GM21423 (cell line): ENCODE data around the gene SRSF2.

Experiments
- ATAC-seq: cut with Tn5 transposase; IDR thresholded peaks from one replicate; pipeline ENCODE4 v1.9.1; 2021; ENCODE audit warnings: mild to moderate bottlenecking, moderate library complexity; ENCODE audit not compliant: unreplicated experiment

The SRSF2 gene

DNA sequence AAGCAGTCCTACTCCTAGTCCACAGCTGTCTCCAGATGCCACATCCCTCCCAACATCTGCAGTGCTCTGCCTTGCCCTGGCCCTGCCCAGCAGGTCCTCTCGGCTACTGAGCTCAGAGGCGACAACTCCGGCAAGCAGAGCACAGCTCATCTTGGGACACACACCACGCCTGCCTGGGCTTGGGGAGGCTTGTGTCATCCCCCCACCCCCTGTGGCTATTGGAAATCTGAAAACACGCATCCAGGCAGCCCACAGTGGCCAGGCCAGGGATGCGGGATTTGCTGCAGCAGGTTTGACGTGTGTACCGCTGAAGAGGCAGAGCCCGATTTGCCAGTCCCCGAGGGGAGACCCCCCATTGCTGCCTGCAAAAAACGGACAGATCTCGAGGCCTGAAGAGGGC lies 51.8 kb downstream of the SRSF2 start:
- ATAC-seq: no peak

DNA sequence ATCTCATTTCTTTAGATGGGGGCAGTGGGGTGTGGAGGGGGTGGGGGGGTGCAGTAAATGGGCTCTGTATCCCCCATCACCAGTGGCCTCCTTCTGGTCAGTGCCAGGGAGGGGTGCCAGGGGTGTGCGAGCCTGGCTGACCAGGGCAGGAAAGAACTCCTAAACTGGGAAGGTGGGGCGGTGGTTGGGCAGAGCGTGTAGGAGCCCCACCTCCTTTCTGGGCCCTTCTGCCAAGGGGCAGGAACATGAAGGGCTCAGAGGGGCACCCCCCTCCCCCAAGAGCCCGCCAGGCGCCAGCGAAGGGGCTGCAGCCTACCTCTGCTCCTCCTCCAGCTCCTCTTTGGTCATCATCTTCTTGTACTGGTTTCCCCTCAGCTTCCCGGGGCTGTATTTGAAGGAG lies 52.4 kb downstream of the SRSF2 start:
- no peak for ATAC-seq
